AG04449 (cell line): ENCODE measurements around the gene NCBP2.

ENCODE experiments used
- CTCF ChIA-PET: fragments of 350-600 bp; formaldehyde crosslinking; extraction: SDS; loops from one replicate; lab custom pipeline; 2021; ENCODE audit warnings: antibody characterized with exemption; lab: Yijun Ruan, JAX
- POLR2A ChIA-PET: fragments of 400-600, 350-600 bp; formaldehyde crosslinking; extraction: SDS; loops from one replicate; lab custom pipeline; 2020; ENCODE audit warnings: antibody characterized with exemption, inconsistent platforms; lab: Yijun Ruan, JAX
- DNase-seq: peaks from one replicate; pipeline ENCODE4 v3.0.0-alpha.2; 2010; ENCODE audit warnings: low read depth, low spot score
- H3K4me3 ChIP-seq: 2 replicates; pipeline ENCODE4 v1.5.1; 2011; ENCODE audit warnings: low read depth, mild to moderate bottlenecking, control low read depth, low read length
- TF ChIP-seq, protein P1 (sequence below): IDR thresholded peaks from one replicate; pipeline ENCODE4 v1.5.1; 2011; ENCODE audit warnings: mild to moderate bottlenecking, moderate library complexity, low read length, control low read depth, inconsistent platforms; ENCODE audit not compliant: insufficient read depth; ENCODE audit errors: missing control alignments

Gene NCBP2

DNA sequence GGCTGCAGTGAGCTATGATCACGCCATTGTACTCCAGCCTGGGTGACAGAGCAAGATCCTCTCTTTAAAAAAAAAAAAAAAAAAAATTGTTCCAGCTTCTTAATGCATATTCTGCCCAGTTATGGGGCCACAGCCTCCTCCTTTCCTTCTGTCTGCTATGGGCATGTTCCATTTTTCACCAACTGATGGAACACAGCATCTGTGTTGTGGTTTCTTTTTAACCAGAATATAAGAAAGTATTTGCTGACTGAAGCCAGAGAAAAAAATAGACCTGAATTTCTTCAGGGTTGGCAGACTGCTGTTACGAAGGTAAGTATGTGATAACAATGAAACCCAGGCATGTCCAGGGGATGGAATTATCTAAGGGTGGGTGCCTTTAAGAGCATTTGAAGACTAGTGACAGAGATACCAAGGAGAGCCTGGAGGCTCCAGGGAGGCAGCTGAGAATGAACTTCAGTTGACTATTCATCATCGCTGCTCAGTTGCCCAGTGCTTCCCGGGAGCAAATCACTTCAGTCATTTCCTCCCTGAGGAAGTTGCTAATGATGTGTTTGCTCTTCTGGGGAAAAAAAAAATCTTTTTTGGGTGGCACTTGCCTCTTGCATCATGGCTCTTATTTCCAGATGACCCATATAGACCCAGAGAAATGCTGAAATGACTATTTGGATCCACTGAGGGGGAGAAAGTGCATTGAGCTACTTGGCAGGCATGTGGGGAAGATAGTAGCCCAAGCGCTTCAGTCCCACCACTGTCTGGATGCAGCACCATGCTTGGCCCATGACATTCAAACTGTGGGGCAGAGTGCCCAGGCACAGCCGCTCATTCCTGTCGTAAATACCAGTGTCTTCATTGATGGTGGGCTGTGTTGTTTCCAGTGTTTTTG, 14.5 kb downstream of the NCBP2 start:
- TF ChIP-seq, protein P1, sequence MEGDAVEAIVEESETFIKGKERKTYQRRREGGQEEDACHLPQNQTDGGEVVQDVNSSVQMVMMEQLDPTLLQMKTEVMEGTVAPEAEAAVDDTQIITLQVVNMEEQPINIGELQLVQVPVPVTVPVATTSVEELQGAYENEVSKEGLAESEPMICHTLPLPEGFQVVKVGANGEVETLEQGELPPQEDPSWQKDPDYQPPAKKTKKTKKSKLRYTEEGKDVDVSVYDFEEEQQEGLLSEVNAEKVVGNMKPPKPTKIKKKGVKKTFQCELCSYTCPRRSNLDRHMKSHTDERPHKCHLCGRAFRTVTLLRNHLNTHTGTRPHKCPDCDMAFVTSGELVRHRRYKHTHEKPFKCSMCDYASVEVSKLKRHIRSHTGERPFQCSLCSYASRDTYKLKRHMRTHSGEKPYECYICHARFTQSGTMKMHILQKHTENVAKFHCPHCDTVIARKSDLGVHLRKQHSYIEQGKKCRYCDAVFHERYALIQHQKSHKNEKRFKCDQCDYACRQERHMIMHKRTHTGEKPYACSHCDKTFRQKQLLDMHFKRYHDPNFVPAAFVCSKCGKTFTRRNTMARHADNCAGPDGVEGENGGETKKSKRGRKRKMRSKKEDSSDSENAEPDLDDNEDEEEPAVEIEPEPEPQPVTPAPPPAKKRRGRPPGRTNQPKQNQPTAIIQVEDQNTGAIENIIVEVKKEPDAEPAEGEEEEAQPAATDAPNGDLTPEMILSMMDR: no peak
- POLR2A ChIA-PET: no interaction called here
- no peak overlapping the region for H3K4me3 ChIP-seq
- no peak for DNase-seq
- CTCF ChIA-PET: no interaction called here

DNA sequence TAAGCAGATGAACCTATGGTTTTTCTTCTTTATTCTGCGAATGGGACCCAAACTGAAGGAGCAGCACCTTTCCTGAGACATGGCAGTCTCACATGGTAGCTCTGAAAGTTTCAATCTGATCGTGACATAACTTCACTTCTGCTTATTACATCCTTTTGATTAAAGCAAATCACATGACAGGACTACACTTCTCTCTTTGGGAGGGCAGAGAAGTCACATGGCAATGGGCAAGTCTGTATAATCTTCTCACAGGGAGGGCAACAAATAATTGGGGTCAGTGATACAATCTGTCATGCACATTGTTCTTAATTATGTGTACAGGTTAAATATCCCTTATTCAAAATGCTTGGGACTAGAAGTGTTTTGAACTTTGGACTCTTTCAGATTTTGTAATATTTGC, 21.6 kb downstream of the NCBP2 start:
- no peak for DNase-seq
- TF ChIP-seq, protein P1: no peak
- CTCF ChIA-PET: interaction anchor here (0.9 kb wide), 1 partner anchor 20 kb away, joined by 3 read pairs; no protein-coding TSS in a partner anchor
- no peak overlapping the region for H3K4me3 ChIP-seq
- POLR2A ChIA-PET: no interaction called here

DNA sequence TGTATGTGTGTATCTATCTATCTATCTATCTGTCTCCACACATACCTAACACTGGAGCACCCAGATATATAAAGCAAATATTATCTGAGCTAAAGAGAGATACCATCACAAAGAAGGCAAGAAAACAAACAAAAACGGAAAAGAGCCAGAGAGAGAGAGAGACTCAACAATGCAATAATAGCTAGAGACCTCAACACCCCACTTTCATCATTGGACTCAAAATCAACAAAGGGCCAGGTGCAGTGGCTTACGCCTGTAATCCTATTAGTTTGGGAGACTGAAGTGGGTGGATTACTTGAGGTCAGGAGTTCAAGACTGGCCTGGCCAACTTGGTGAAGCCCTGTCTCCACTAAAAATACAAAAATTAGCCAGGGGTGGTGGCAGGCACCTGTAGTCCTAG, 23.4 kb downstream of the NCBP2 start:
- ChIA-PET POLR2A (no interaction called here), CTCF (no interaction called here)
- H3K4me3 ChIP-seq: no peak overlapping the region
- no peak for DNase-seq
- TF ChIP-seq, protein P1: no peak

DNA sequence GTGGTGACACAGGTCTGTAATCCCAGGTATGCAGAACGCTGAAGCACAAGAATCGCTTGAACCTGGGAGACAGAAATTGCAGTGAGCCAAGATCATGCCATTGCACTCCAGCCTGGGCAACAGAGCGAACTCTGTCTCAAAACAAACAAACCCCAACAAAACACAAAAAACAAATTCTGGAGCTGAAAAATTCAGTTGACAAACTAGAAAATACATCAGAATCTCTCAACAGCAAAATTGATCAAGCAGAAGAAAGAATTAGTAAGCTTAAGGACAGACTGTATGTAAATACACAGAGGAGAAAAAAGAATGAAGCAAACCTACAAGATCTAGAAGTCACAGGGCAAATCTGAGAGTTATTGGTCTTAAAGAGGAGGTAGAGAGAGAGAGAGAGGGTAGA, 25.3 kb downstream of the NCBP2 start:
- CTCF ChIA-PET: no interaction called here
- no peak for DNase-seq
- TF ChIP-seq, protein P1: no peak
- POLR2A ChIA-PET: no interaction called here
- no peak overlapping the region for H3K4me3 ChIP-seq

DNA sequence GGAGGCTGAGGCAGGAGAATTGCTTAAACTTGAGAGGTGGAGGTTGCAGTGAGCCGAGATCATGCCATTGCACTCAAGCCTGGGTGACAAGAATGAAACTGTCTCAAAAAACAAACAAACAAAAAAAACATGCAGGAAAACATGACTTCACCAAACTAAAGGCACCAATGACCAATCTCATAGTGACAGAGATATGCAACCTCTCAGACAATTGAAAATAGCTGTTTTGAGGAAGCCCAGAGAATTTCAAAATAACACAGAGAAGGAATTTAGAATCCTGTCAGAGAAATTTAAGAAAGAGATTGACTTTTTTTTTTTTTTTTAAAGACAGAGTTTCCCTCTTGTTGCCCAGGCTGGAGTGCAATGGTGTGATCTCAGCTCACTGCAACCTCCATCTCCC, 26.1 kb downstream of the NCBP2 start:
- no peak for DNase-seq
- ChIA-PET CTCF (interaction anchor here (1.9 kb wide), 1 partner anchor 46 kb away, joined by 4 read pairs; no protein-coding TSS in a partner anchor), POLR2A (no interaction called here)
- TF ChIP-seq, protein P1: no peak
- H3K4me3 ChIP-seq: no peak overlapping the region

DNA sequence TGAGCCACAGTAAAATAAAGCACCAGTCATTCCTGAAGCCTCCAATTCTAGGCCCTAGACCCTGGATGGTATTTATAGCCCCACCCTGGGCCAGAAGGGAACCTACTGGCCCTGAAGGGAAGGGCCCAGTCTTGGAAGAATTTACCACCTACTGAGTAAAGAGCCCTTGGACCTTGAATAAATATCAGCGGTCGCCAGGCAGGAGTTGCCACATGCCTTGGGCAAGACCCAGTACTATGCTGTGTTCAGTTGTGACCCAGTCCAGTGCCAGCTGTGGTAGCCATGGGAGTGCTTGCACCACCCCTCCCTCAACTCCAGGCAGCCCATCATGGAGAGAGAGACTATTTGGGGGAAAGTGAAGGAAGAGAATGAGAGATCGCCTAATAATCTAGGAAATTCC, 27.0 kb downstream of the NCBP2 start:
- DNase-seq: no peak
- TF ChIP-seq, protein P1: no peak
- ChIA-PET POLR2A (no interaction called here), CTCF (interaction anchor here (1.9 kb wide), 1 partner anchor 45 kb away, joined by 4 read pairs; no protein-coding TSS in a partner anchor)
- no peak overlapping the region for H3K4me3 ChIP-seq
